ENCODE measurements around the gene COL6A3.

The COL6A3 gene

DNA sequence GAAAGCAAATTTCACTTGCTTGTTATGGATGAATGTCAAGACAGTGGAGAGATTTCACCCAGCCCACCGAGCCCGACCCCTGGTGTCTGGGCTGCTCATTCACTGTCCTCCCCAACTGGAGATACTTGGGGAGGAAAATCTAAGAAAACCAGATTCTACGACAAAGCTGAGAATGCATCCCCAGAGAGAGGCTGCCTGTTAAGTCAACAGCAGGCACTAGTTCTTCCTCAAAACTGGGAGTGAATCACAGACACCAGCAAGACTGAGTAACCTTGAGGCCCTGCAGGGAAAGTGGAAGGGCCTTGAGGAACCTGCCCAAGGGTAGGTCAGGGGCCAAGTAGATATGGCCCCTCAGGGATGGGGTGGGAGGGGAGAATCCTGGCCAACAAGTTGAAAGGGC is 38.9 kb upstream of the COL6A3 start:
- no peak overlapping the region for H3K27ac ChIP-seq (ENCODE audit: low read depth, low read length)
- no peak overlapping the region for H3K9ac ChIP-seq (ENCODE audit: low read depth in 1 of 2, low read length in 2 of 2)

GRCh38 chr2:237451643-237452469 is 37.9 kb upstream of the COL6A3 start:
- H3K4me1 ChIP-seq (ENCODE audit: control insufficient read depth in 1 of 2, insufficient read depth in 2 of 2, low read length in 2 of 2), result no peaks in the 10 kb centered on the region
- no peaks in the 10 kb centered on the region for H3K36me3 ChIP-seq (ENCODE audit: control insufficient read depth in 1 of 2, insufficient read depth in 2 of 2, low read length in 2 of 2)
- H3K9me3 ChIP-seq (ENCODE audit: control insufficient read depth in 1 of 2, low read length in 2 of 2), result no peaks in the 10 kb centered on the region
- no peaks in the 10 kb centered on the region for H3K27me3 ChIP-seq (ENCODE audit: control insufficient read depth in 1 of 2, insufficient read depth in 2 of 2, low read length in 2 of 2)
- H3K27ac ChIP-seq (ENCODE audit: low read depth, low read length), result no peak overlapping the region
- no peak overlapping the region for H3K4me3 ChIP-seq (ENCODE audit: low read depth in 1 of 2, low read length in 2 of 2)
- H3K9ac ChIP-seq (ENCODE audit: low read depth in 1 of 2, low read length in 2 of 2), result no peak overlapping the region

More for the DNA sequence above, 38.9 kb upstream of the COL6A3 start:
- no peaks in the 10 kb centered on the region for H3K9me3 ChIP-seq (ENCODE audit: control insufficient read depth in 1 of 2, low read length in 2 of 2)
- H3K4me3 ChIP-seq (ENCODE audit: low read depth in 1 of 2, low read length in 2 of 2), result no peak overlapping the region
- no peaks in the 10 kb centered on the region for H3K36me3 ChIP-seq (ENCODE audit: control insufficient read depth in 1 of 2, insufficient read depth in 2 of 2, low read length in 2 of 2)
- H3K27me3 ChIP-seq (ENCODE audit: control insufficient read depth in 1 of 2, insufficient read depth in 2 of 2, low read length in 2 of 2), result no peaks in the 10 kb centered on the region
- no peaks in the 10 kb centered on the region for H3K4me1 ChIP-seq (ENCODE audit: control insufficient read depth in 1 of 2, insufficient read depth in 2 of 2, low read length in 2 of 2)

- no peaks in the 10 kb centered on the region for H3K36me3 ChIP-seq (ENCODE audit: control insufficient read depth in 1 of 2, insufficient read depth in 2 of 2, low read length in 2 of 2)
- no peaks in the 10 kb centered on the region for H3K27me3 ChIP-seq (ENCODE audit: control insufficient read depth in 1 of 2, insufficient read depth in 2 of 2, low read length in 2 of 2)
- H3K27ac ChIP-seq (ENCODE audit: low read depth, low read length), result no peak overlapping the region
- H3K9me3 ChIP-seq (ENCODE audit: control insufficient read depth in 1 of 2, low read length in 2 of 2), result no peaks in the 10 kb centered on the region
- H3K4me3 ChIP-seq (ENCODE audit: low read depth in 1 of 2, low read length in 2 of 2), result no peak overlapping the region
- H3K4me1 ChIP-seq (ENCODE audit: control insufficient read depth in 1 of 2, insufficient read depth in 2 of 2, low read length in 2 of 2), result no peaks in the 10 kb centered on the region
- no peak overlapping the region for H3K9ac ChIP-seq (ENCODE audit: low read depth in 1 of 2, low read length in 2 of 2)
Measured at GRCh38 chr2:237450583-237450982, 36.6 kb upstream of the COL6A3 start.

- Histone ChIP-seq H3K9ac (ENCODE audit: low read depth in 1 of 2, low read length in 2 of 2) (no peak overlapping the region), H3K9me3 (ENCODE audit: control insufficient read depth in 1 of 2, low read length in 2 of 2) (no peaks in the 10 kb centered on the region), H3K4me1 (ENCODE audit: control insufficient read depth in 1 of 2, insufficient read depth in 2 of 2, low read length in 2 of 2) (no peaks in the 10 kb centered on the region), H3K27me3 (ENCODE audit: control insufficient read depth in 1 of 2, insufficient read depth in 2 of 2, low read length in 2 of 2) (no peaks in the 10 kb centered on the region), H3K36me3 (ENCODE audit: control insufficient read depth in 1 of 2, insufficient read depth in 2 of 2, low read length in 2 of 2) (no peaks in the 10 kb centered on the region), H3K27ac (ENCODE audit: low read depth, low read length) (no peak overlapping the region), H3K4me3 (ENCODE audit: low read depth in 1 of 2, low read length in 2 of 2) (no peak overlapping the region)
Measured at GRCh38 chr2:237450108-237450507, 36.1 kb upstream of the COL6A3 start.

DNA sequence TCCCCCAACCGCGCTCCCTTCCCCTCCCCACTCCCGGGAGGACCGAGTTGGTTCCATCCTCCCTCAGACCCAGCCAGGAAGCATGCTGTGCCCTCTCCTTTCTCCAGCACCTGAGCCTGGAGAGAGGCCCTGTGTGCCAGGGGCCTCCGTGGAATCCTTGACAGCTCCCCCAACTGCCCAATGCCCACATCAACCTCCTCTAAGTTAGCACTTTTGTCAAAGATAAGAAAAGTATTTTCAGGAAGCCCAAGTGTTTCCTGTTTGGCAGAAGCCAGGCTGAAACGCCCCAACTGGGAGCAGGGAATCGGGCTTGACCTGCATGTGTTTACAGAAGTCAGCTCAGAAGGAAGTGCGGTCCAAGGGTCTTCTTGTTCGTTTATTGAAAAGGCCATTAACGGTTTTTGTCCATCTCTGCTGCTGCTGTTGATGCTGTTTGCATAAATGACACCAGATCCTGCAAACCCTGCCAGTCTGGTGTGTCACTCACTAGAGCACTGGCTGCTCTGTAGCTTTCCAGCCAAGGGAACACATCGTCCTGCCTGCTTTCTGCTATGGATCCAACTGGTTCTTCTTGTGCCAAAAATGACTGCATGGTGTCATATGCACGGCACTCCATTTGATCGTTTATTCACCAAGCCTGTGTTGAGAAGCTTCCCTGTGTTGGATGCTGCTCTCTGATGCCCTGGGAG is 35.4 kb upstream of the COL6A3 start:
- no peak overlapping the region for H3K27ac ChIP-seq (ENCODE audit: low read depth, low read length)
- no peak overlapping the region for H3K4me3 ChIP-seq (ENCODE audit: low read depth in 1 of 2, low read length in 2 of 2)
- no peaks in the 10 kb centered on the region for H3K4me1 ChIP-seq (ENCODE audit: control insufficient read depth in 1 of 2, insufficient read depth in 2 of 2, low read length in 2 of 2)
- no peaks in the 10 kb centered on the region for H3K36me3 ChIP-seq (ENCODE audit: control insufficient read depth in 1 of 2, insufficient read depth in 2 of 2, low read length in 2 of 2)
- no peak overlapping the region for H3K9ac ChIP-seq (ENCODE audit: low read depth in 1 of 2, low read length in 2 of 2)
- no peaks in the 10 kb centered on the region for H3K27me3 ChIP-seq (ENCODE audit: control insufficient read depth in 1 of 2, insufficient read depth in 2 of 2, low read length in 2 of 2)
- H3K9me3 ChIP-seq (ENCODE audit: control insufficient read depth in 1 of 2, low read length in 2 of 2), result no peaks in the 10 kb centered on the region

DNA sequence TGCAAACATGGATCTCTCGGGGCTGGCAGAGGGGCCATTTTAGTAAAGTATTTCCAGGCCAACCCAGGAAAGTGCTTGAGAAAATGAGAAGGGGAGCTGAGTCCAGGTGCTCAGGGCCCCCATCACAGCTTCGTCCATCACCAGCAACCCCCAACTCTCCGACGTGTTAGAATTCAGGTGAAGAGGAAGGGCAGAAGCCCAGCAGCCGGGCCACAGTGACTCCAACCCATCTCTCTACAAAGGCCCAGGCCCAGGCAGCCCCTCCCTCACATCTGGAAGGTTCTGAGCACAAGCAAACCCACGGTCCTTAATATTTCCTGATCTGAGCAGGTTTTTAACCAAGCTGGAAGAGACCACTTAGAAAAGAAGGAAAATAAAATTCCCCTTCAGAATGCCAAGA is 34.7 kb upstream of the COL6A3 start:
- H3K9ac ChIP-seq (ENCODE audit: low read depth in 1 of 2, low read length in 2 of 2), result no peak overlapping the region
- H3K4me1 ChIP-seq (ENCODE audit: control insufficient read depth in 1 of 2, insufficient read depth in 2 of 2, low read length in 2 of 2), result no peaks in the 10 kb centered on the region
- no peak overlapping the region for H3K4me3 ChIP-seq (ENCODE audit: low read depth in 1 of 2, low read length in 2 of 2)
- no peaks in the 10 kb centered on the region for H3K27me3 ChIP-seq (ENCODE audit: control insufficient read depth in 1 of 2, insufficient read depth in 2 of 2, low read length in 2 of 2)
- H3K9me3 ChIP-seq (ENCODE audit: control insufficient read depth in 1 of 2, low read length in 2 of 2), result no peaks in the 10 kb centered on the region
- no peak overlapping the region for H3K27ac ChIP-seq (ENCODE audit: low read depth, low read length)
- H3K36me3 ChIP-seq (ENCODE audit: control insufficient read depth in 1 of 2, insufficient read depth in 2 of 2, low read length in 2 of 2), result no peaks in the 10 kb centered on the region

GRCh38 chr2:237448171-237448570 is 34.2 kb upstream of the COL6A3 start:
- Histone ChIP-seq H3K4me1 (ENCODE audit: control insufficient read depth in 1 of 2, insufficient read depth in 2 of 2, low read length in 2 of 2) (no peaks in the 10 kb centered on the region), H3K9me3 (ENCODE audit: control insufficient read depth in 1 of 2, low read length in 2 of 2) (no peaks in the 10 kb centered on the region), H3K27me3 (ENCODE audit: control insufficient read depth in 1 of 2, insufficient read depth in 2 of 2, low read length in 2 of 2) (no peaks in the 10 kb centered on the region), H3K9ac (ENCODE audit: low read depth in 1 of 2, low read length in 2 of 2) (no peak overlapping the region), H3K4me3 (ENCODE audit: low read depth in 1 of 2, low read length in 2 of 2) (no peak overlapping the region), H3K27ac (ENCODE audit: low read depth, low read length) (no peak overlapping the region), H3K36me3 (ENCODE audit: control insufficient read depth in 1 of 2, insufficient read depth in 2 of 2, low read length in 2 of 2) (no peaks in the 10 kb centered on the region)

DNA sequence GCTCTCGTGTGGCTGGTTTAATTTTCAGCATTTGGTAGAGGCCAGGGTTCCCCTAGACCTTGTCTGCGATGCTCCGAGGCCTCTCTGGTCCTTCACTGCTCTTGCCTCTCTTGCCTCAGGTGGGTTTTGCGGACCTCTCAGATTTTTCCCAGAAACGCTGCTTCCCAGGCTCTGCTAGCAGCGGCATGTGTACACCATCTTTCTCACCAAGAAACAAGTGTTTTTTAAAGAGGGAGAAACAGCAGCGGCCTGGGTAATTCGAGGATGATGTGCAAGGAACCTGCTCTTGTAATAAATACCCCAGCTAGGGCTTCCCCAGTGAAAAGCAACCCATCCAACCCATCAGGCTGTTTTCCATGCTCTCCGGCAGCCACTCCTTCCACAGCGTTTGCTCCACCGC is 33.5 kb upstream of the COL6A3 start:
- no peaks in the 10 kb centered on the region for H3K4me1 ChIP-seq (ENCODE audit: control insufficient read depth in 1 of 2, insufficient read depth in 2 of 2, low read length in 2 of 2)
- no peaks in the 10 kb centered on the region for H3K36me3 ChIP-seq (ENCODE audit: control insufficient read depth in 1 of 2, insufficient read depth in 2 of 2, low read length in 2 of 2)
- no peaks in the 10 kb centered on the region for H3K27me3 ChIP-seq (ENCODE audit: control insufficient read depth in 1 of 2, insufficient read depth in 2 of 2, low read length in 2 of 2)
- no peak overlapping the region for H3K4me3 ChIP-seq (ENCODE audit: low read depth in 1 of 2, low read length in 2 of 2)
- no peaks in the 10 kb centered on the region for H3K9me3 ChIP-seq (ENCODE audit: control insufficient read depth in 1 of 2, low read length in 2 of 2)
- no peak overlapping the region for H3K27ac ChIP-seq (ENCODE audit: low read depth, low read length)
- H3K9ac ChIP-seq (ENCODE audit: low read depth in 1 of 2, low read length in 2 of 2), result no peak overlapping the region

DNA sequence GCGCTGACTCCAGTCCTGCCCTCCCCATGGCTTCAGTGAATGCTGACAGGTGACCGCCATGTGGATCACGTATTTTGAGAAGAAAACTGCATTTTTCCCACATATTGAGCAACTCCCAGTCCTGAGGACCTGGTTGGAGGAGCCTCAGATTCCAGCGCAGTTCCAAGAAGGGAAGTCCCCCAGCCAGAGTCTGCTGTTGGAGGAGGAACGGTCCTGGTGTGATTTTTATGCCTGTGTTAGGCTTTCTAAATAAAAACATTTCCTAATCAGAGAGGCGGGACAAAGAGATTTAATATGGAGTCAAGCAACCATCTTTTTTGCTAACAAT is 32.3 kb upstream of the COL6A3 start:
- Histone ChIP-seq H3K4me3 (ENCODE audit: low read depth in 1 of 2, low read length in 2 of 2) (no peak overlapping the region), H3K36me3 (ENCODE audit: control insufficient read depth in 1 of 2, insufficient read depth in 2 of 2, low read length in 2 of 2) (no peaks in the 10 kb centered on the region), H3K4me1 (ENCODE audit: control insufficient read depth in 1 of 2, insufficient read depth in 2 of 2, low read length in 2 of 2) (peaks cover 0 to 4% of the 10 kb centered on the region in 2 donors), H3K9ac (ENCODE audit: low read depth in 1 of 2, low read length in 2 of 2) (no peak overlapping the region), H3K27me3 (ENCODE audit: control insufficient read depth in 1 of 2, insufficient read depth in 2 of 2, low read length in 2 of 2) (no peaks in the 10 kb centered on the region), H3K27ac (ENCODE audit: low read depth, low read length) (no peak overlapping the region), H3K9me3 (ENCODE audit: control insufficient read depth in 1 of 2, low read length in 2 of 2) (no peaks in the 10 kb centered on the region)

- Histone ChIP-seq H3K4me1 (ENCODE audit: control insufficient read depth in 1 of 2, insufficient read depth in 2 of 2, low read length in 2 of 2) (peaks cover 0 to 4% of the 10 kb centered on the region in 2 donors), H3K27me3 (ENCODE audit: control insufficient read depth in 1 of 2, insufficient read depth in 2 of 2, low read length in 2 of 2) (no peaks in the 10 kb centered on the region), H3K9ac (ENCODE audit: low read depth in 1 of 2, low read length in 2 of 2) (no peak overlapping the region), H3K27ac (ENCODE audit: low read depth, low read length) (no peak overlapping the region), H3K9me3 (ENCODE audit: control insufficient read depth in 1 of 2, low read length in 2 of 2) (no peaks in the 10 kb centered on the region), H3K4me3 (ENCODE audit: low read depth in 1 of 2, low read length in 2 of 2) (no peak overlapping the region), H3K36me3 (ENCODE audit: control insufficient read depth in 1 of 2, insufficient read depth in 2 of 2, low read length in 2 of 2) (no peaks in the 10 kb centered on the region)
Measured at GRCh38 chr2:237445611-237446337, 31.8 kb upstream of the COL6A3 start.
